Measurements from ENCODE around the gene OTC. TPM values are rescaled to one million over a fixed set of nuclear protein-coding genes. Genes with fewer than 3 reads are reported as not detected.

Gene OTC
- total and polyA plus RNA-seq, 4 donors: 0.40 to 1.7 (median 1.0) TPM

- peaks cover 0 to 16% (median 10%) of the 10 kb centered on the region in 3 donors for H3K27me3 ChIP-seq (ENCODE audit: control insufficient read depth in 3 of 3, insufficient read depth in 3 of 3, low read length in 2 of 3)
- no peak for ATAC-seq (ENCODE audit: insufficient read depth, low FRiP score)
- no peak for DNase-seq
- H3K36me3 ChIP-seq (ENCODE audit: control insufficient read depth in 4 of 4, insufficient read depth in 4 of 4, low read length in 4 of 4): peaks cover 0 to 2% (median under 1%) of the 10 kb centered on the region in 4 donors
- no peak overlapping the region for H3K9ac ChIP-seq (ENCODE audit: insufficient read depth in 1 of 2, low read length in 2 of 2)
- H3K27ac ChIP-seq (ENCODE audit: low read depth in 1 of 2, low read length in 1 of 2): no peak overlapping the region
- no peak overlapping the region for H3K4me3 ChIP-seq
- H3K9me3 ChIP-seq (ENCODE audit: control insufficient read depth in 4 of 4, insufficient read depth in 3 of 4, low read length in 3 of 4): no peaks in the 10 kb centered on the region
- TF ChIP-seq, protein P1, sequence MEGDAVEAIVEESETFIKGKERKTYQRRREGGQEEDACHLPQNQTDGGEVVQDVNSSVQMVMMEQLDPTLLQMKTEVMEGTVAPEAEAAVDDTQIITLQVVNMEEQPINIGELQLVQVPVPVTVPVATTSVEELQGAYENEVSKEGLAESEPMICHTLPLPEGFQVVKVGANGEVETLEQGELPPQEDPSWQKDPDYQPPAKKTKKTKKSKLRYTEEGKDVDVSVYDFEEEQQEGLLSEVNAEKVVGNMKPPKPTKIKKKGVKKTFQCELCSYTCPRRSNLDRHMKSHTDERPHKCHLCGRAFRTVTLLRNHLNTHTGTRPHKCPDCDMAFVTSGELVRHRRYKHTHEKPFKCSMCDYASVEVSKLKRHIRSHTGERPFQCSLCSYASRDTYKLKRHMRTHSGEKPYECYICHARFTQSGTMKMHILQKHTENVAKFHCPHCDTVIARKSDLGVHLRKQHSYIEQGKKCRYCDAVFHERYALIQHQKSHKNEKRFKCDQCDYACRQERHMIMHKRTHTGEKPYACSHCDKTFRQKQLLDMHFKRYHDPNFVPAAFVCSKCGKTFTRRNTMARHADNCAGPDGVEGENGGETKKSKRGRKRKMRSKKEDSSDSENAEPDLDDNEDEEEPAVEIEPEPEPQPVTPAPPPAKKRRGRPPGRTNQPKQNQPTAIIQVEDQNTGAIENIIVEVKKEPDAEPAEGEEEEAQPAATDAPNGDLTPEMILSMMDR (IDR thresholded peaks at IDR 0.05; ENCODE audit: control extremely low read depth, extremely low read depth): no peak
- WGBS, 2 donors: 76 to 95% methylated on average over 4 of the region's 4 CpGs
- H3K4me1 ChIP-seq (ENCODE audit: control insufficient read depth in 5 of 5, insufficient read depth in 5 of 5, low read length in 5 of 5): peaks cover 0 to 3% (median 0%) of the 10 kb centered on the region in 5 donors
These were observed 40.0 kb upstream of the OTC start for GRCh38 chrX:38312436-38312835.

- ATAC-seq (ENCODE audit: insufficient read depth, low FRiP score) (no peak), DNase-seq (no peak)
- Histone ChIP-seq H3K27ac (ENCODE audit: low read depth in 1 of 2, low read length in 1 of 2) (no peak overlapping the region), H3K4me3 (no peak overlapping the region), H3K9ac (ENCODE audit: insufficient read depth in 1 of 2, low read length in 2 of 2) (no peak overlapping the region), H3K9me3 (ENCODE audit: control insufficient read depth in 4 of 4, insufficient read depth in 3 of 4, low read length in 3 of 4) (no peaks in the 10 kb centered on the region), H3K27me3 (ENCODE audit: control insufficient read depth in 3 of 3, insufficient read depth in 3 of 3, low read length in 2 of 3) (peaks cover 0 to 16% (median 8%) of the 10 kb centered on the region in 3 donors), H3K4me1 (ENCODE audit: control insufficient read depth in 5 of 5, insufficient read depth in 5 of 5, low read length in 5 of 5) (peaks cover 0 to 3% (median 0%) of the 10 kb centered on the region in 5 donors), H3K36me3 (ENCODE audit: control insufficient read depth in 4 of 4, insufficient read depth in 4 of 4, low read length in 4 of 4) (peaks cover 0 to 2% (median under 1%) of the 10 kb centered on the region in 4 donors)
- 83 to 99% methylated on average over 4 of the region's 4 CpGs for WGBS, 2 donors
- TF ChIP-seq, protein P1 (IDR thresholded peaks at IDR 0.05; ENCODE audit: control extremely low read depth, extremely low read depth): no peak
These were observed 39.2 kb upstream of the OTC start for GRCh38 chrX:38313190-38313589.

DNA sequence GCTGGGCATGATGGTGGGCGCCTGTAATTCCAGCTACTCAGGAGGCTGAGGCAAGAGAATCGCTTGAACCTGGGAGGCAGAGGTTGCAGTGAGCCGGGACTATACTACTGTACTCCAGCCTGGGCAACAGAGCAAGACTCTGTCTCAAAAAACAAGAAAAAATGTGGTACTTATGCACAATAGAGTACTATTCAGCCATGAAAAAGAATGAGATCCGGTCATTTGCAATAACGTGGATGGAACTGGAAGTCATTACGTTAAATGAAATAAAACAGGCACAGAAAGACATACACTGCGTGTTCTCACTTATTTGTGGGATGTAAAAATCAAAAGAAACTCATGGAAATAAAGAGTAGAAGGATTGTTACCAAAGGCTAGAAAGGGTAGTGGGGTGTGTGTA lies 37.2 kb upstream of the OTC start:
- Histone ChIP-seq H3K36me3 (ENCODE audit: control insufficient read depth in 4 of 4, insufficient read depth in 4 of 4, low read length in 4 of 4) (peaks cover 0 to 1% (median under 1%) of the 10 kb centered on the region in 4 donors), H3K27me3 (ENCODE audit: control insufficient read depth in 3 of 3, insufficient read depth in 3 of 3, low read length in 2 of 3) (peaks cover 0 to 21% (median 8%) of the 10 kb centered on the region in 3 donors), H3K9me3 (ENCODE audit: control insufficient read depth in 4 of 4, insufficient read depth in 3 of 4, low read length in 3 of 4) (no peaks in the 10 kb centered on the region), H3K9ac (ENCODE audit: insufficient read depth in 1 of 2, low read length in 2 of 2) (no peak overlapping the region), H3K27ac (ENCODE audit: low read depth in 1 of 2, low read length in 1 of 2) (no peak overlapping the region), H3K4me3 (no peak overlapping the region), H3K4me1 (ENCODE audit: control insufficient read depth in 5 of 5, insufficient read depth in 5 of 5, low read length in 5 of 5) (peaks cover 0 to 3% (median 0%) of the 10 kb centered on the region in 5 donors)
- DNase-seq: no peak
- no peak for ATAC-seq (ENCODE audit: insufficient read depth, low FRiP score)
- WGBS, 2 donors: 86 to 100% methylated on average over 7 of the region's 7 CpGs
- TF ChIP-seq, protein P1 (IDR thresholded peaks at IDR 0.05; ENCODE audit: control extremely low read depth, extremely low read depth): no peak

DNA sequence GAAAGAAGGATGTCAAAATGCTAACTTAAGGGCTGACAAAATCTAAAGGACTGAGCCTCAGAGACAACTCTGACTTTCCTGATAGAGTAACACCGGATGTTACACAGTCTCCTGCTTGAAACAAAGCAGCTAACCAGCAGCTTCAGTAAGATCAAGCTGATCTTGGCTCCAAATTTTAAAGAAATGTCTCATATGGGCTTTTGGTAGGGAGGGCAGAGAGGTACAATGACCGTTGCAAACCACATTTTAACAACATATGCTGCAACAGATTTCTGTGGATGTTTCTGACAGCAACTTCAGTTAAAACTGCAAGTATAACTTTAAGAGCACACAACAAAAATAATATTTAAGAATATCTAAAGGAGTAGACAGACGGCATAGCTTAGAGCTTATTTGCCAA lies 34.2 kb upstream of the OTC start:
- WGBS, 2 donors: 67 to 74% methylated on average over 3 of the region's 3 CpGs
- TF ChIP-seq, protein P1 (IDR thresholded peaks at IDR 0.05; ENCODE audit: control extremely low read depth, extremely low read depth): no peak
- no peak for ATAC-seq (ENCODE audit: insufficient read depth, low FRiP score)

More for the DNA sequence above, 34.2 kb upstream of the OTC start:
- Histone ChIP-seq H3K9me3 (ENCODE audit: control insufficient read depth in 4 of 4, insufficient read depth in 3 of 4, low read length in 3 of 4) (no peaks in the 10 kb centered on the region), H3K27me3 (ENCODE audit: control insufficient read depth in 3 of 3, insufficient read depth in 3 of 3, low read length in 2 of 3) (peaks cover 0 to 25% (median 8%) of the 10 kb centered on the region in 3 donors), H3K36me3 (ENCODE audit: control insufficient read depth in 4 of 4, insufficient read depth in 4 of 4, low read length in 4 of 4) (peaks cover 0 to 1% (median 0%) of the 10 kb centered on the region in 4 donors), H3K27ac (ENCODE audit: low read depth in 1 of 2, low read length in 1 of 2) (no peak overlapping the region), H3K4me3 (no peak overlapping the region), H3K4me1 (ENCODE audit: control insufficient read depth in 5 of 5, insufficient read depth in 5 of 5, low read length in 5 of 5) (no peaks in the 10 kb centered on the region), H3K9ac (ENCODE audit: insufficient read depth in 1 of 2, low read length in 2 of 2) (no peak overlapping the region)
- no peak for DNase-seq

Measured in lung (tissue), 12 donors.